ENCODE results near the gene REG4.

- TF ChIP-seq CTCF (IDR thresholded peaks at IDR 0.05) (no peak), POLR2AphosphoS5 (IDR thresholded peaks at IDR 0.05; ENCODE audit: low read depth, low read length) (no peak), REST (IDR thresholded peaks at IDR 0.05; ENCODE audit: insufficient read depth in 1 of 2, low read depth in 2 of 2, low read length in 1 of 2) (no peak), SIN3A (IDR thresholded peaks at IDR 0.05; ENCODE audit: borderline replicate concordance, insufficient read depth, low read depth, low read length) (no peak), TCF7L2 (IDR thresholded peaks at IDR 0.05; ENCODE audit: low read depth, low read length) (no peak)
These were observed 4.8 kb downstream of the REG4 start for GRCh38 chr1:119806489-119806888.

Data from Panc1 (cell line).